MM.1S (cell line): ENCODE data around the gene UST.

ENCODE experiments used
- DNase-seq: peaks from one replicate; pipeline ENCODE4 v3.0.0-alpha.2; 2015
- H2AFZ ChIP-seq: fragments of 300-600 bp; sonication (generic); 2 replicates; pipeline ENCODE4 v1.6.0; 2016; ENCODE audit warnings: antibody characterized with exemption, low read length
- H3F3A ChIP-seq: fragments of 300-600 bp; sonication (generic); 2 replicates; pipeline ENCODE4 v1.6.1; 2016; ENCODE audit warnings: mild to moderate bottlenecking, antibody characterized with exemption, low read length, moderate library complexity, mixed read lengths; ENCODE audit not compliant: insufficient read depth
- H3K27ac ChIP-seq: fragments of 300-600 bp; sonication (generic); 2 replicates; pipeline ENCODE4 v1.5.1; 2016; ENCODE audit warnings: mild to moderate bottlenecking, low read length
- H3K27me3 ChIP-seq: fragments of 300-600 bp; sonication (generic); replicated peaks from 2 replicates; pipeline ENCODE4 v1.6.0; 2016; ENCODE audit warnings: low read length; ENCODE audit not compliant: insufficient read depth
- H3K36me3 ChIP-seq: fragments of 300-600 bp; sonication (generic); replicated peaks from 2 replicates; pipeline ENCODE4 v1.6.1; 2016; ENCODE audit warnings: mild to moderate bottlenecking, low read length, mixed read lengths; ENCODE audit not compliant: insufficient read depth
- H3K4me1 ChIP-seq: fragments of 300-600 bp; sonication (generic); 2 replicates; pipeline ENCODE4 v1.6.1; 2016; ENCODE audit warnings: low read length, mixed read lengths
- H3K4me2 ChIP-seq: fragments of 300-600 bp; sonication (generic); 2 replicates; pipeline ENCODE4 v1.6.0; 2016; ENCODE audit warnings: low read depth, low read length
- H3K4me3 ChIP-seq: fragments of 300-600 bp; sonication (generic); 2 replicates; pipeline ENCODE4 v1.5.1; 2016; ENCODE audit warnings: low read length, mixed read lengths
- H3K79me2 ChIP-seq: fragments of 300-600 bp; sonication (generic); 2 replicates; pipeline ENCODE4 v1.6.1; 2016; ENCODE audit warnings: mixed run types, low read length, mixed read lengths
- H3K9ac ChIP-seq: fragments of 300-600 bp; sonication (generic); 2 replicates; pipeline ENCODE4 v1.6.1; 2016; ENCODE audit warnings: low read length, mixed read lengths
- H3K9me2 ChIP-seq: fragments of 300-600 bp; sonication (generic); replicated peaks from 2 replicates; pipeline ENCODE4 v1.6.1; 2016; ENCODE audit warnings: mild to moderate bottlenecking, low read length, mixed read lengths; ENCODE audit not compliant: insufficient read depth
- H3K9me3 ChIP-seq: fragments of 300-600 bp; sonication (generic); replicated peaks from 2 replicates; pipeline ENCODE4 v1.6.1; 2016; ENCODE audit warnings: mild to moderate bottlenecking, low read length, mixed read lengths; ENCODE audit not compliant: insufficient read depth
- H4K20me1 ChIP-seq: fragments of 300-600 bp; sonication (generic); 2 replicates; pipeline ENCODE4 v1.6.1; 2016; ENCODE audit warnings: mild to moderate bottlenecking, low read length, moderate library complexity, mixed read lengths; ENCODE audit not compliant: insufficient read depth
- EZH2 ChIP-seq: fragments of 300-600 bp; sonication (generic); optimal IDR thresholded peaks from 2 replicates; pipeline ENCODE3; 2017; ENCODE audit warnings: low read depth, mild to moderate bottlenecking, antibody characterized with exemption, low read length, mixed read lengths
- EZH2phosphoT487 ChIP-seq: fragments of 300-600 bp; sonication (generic); IDR thresholded peaks from 2 replicates; pipeline ENCODE4 v1.6.1; 2018; ENCODE audit warnings: antibody characterized with exemption, low read length
- TF ChIP-seq, protein P1 (sequence below): fragments of 300-600 bp; sonication (generic); IDR thresholded peaks from 2 replicates; pipeline ENCODE4 v1.5.1; 2016; ENCODE audit warnings: antibody characterized with exemption, low read length, mixed read lengths

The UST gene

DNA sequence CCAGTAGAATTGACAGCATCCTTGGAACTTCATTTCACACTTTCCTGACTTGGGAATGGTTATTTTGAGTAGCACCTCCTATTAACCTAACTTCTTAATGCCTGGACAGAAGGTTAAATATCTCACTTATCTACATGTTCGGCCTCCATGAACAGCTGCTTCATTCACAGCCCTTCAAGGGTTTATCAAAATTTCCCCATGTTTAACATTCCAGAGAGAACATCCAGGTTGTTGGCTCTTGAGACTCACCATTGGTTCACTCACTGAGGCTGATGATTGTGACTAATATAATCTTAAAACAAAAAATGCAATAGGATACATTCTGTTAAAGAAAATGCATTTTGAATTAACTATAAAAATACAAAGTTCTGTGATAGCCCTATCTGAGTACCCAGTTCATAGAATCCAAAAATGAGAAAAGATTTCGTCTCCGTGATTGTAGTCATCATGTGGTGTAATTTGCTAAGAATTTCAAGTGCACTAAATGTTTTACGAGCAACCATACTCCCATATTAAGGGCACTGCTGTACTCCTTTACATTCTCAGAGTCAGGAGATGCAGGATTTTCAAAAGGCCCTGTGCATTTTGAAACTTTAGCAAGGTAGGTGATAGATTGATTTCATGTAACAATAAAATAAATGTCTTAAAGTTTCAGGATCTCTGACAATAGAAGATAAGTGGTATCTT is 310.1 kb downstream of the UST start:
- no peaks in the 10 kb centered on the region for H3F3A ChIP-seq
- TF ChIP-seq EZH2phosphoT487 (no peak), EZH2 (no peak)
- TF ChIP-seq, protein P1, sequence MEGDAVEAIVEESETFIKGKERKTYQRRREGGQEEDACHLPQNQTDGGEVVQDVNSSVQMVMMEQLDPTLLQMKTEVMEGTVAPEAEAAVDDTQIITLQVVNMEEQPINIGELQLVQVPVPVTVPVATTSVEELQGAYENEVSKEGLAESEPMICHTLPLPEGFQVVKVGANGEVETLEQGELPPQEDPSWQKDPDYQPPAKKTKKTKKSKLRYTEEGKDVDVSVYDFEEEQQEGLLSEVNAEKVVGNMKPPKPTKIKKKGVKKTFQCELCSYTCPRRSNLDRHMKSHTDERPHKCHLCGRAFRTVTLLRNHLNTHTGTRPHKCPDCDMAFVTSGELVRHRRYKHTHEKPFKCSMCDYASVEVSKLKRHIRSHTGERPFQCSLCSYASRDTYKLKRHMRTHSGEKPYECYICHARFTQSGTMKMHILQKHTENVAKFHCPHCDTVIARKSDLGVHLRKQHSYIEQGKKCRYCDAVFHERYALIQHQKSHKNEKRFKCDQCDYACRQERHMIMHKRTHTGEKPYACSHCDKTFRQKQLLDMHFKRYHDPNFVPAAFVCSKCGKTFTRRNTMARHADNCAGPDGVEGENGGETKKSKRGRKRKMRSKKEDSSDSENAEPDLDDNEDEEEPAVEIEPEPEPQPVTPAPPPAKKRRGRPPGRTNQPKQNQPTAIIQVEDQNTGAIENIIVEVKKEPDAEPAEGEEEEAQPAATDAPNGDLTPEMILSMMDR = no peak
- H2AFZ ChIP-seq = no peak overlapping the region
- no peaks in the 10 kb centered on the region for H4K20me1 ChIP-seq
- no peak overlapping the region for H3K4me2 ChIP-seq
- no peak overlapping the region for H3K27ac ChIP-seq
- no peak overlapping the region for H3K4me3 ChIP-seq
- H3K79me2 ChIP-seq = no peaks in the 10 kb centered on the region
- DNase-seq = no peak
- no peaks in the 10 kb centered on the region for H3K9me2 ChIP-seq
- H3K27me3 ChIP-seq = no peaks in the 10 kb centered on the region
- H3K36me3 ChIP-seq = no peaks in the 10 kb centered on the region
- H3K4me1 ChIP-seq = no peaks in the 10 kb centered on the region
- no peaks in the 10 kb centered on the region for H3K9me3 ChIP-seq
- no peak overlapping the region for H3K9ac ChIP-seq

DNA sequence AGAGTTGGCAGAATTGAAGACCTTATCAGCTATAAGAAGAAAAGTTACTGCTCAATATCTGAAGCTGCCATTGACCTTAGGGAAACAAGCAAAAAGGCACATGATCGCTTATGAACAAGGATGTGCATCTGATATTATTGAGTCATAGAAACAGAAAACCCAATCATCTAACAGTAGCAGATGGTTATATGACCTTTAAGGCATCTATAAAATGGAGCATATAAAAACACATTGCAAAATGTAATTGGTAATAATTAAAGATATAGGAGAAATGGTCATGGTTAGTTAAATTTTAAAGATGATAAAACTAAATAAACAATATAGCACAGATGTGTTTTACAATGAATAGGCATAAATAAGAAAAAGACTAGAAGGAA is 310.6 kb downstream of the UST start:
- Histone ChIP-seq H3K4me3 (no peak overlapping the region), H2AFZ (no peak overlapping the region), H3K27me3 (no peaks in the 10 kb centered on the region), H4K20me1 (no peaks in the 10 kb centered on the region), H3K4me1 (no peaks in the 10 kb centered on the region), H3K79me2 (no peaks in the 10 kb centered on the region), H3K27ac (no peak overlapping the region), H3K9ac (no peak overlapping the region), H3F3A (no peaks in the 10 kb centered on the region), H3K9me3 (no peaks in the 10 kb centered on the region), H3K9me2 (no peaks in the 10 kb centered on the region), H3K36me3 (no peaks in the 10 kb centered on the region), H3K4me2 (no peak overlapping the region)
- TF ChIP-seq EZH2phosphoT487 = no peak
- TF ChIP-seq, protein P1 = no peak
- TF ChIP-seq EZH2 = no peak
- DNase-seq = no peak

DNA sequence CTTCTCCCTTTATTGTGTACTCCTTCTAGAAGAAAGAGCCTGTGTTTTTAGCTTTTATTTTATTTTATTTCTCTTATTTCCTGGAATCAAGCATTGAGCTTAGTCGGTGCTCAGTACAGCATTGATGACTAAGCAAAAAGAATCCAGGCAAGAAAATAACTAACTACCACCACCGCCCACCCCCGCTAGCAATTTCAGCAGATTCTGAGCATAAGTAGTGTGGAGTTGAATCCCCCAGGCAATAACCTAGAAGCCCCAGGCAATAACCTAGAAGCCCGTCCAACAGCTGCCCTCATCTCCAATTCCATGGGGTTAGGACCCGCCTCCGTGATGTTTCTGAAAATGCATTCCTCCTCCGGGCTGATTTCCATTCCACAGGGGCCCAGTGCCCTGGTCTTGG is 312.7 kb downstream of the UST start:
- no peak overlapping the region for H3K9ac ChIP-seq
- no peaks in the 10 kb centered on the region for H3K79me2 ChIP-seq
- H3K9me2 ChIP-seq = no peaks in the 10 kb centered on the region
- no peak overlapping the region for H2AFZ ChIP-seq
- H3K27ac ChIP-seq = no peak overlapping the region
- H3K4me3 ChIP-seq = no peak overlapping the region
- no peaks in the 10 kb centered on the region for H3K27me3 ChIP-seq
- H3K4me2 ChIP-seq = no peak overlapping the region
- H4K20me1 ChIP-seq = no peaks in the 10 kb centered on the region
- H3K9me3 ChIP-seq = no peaks in the 10 kb centered on the region
- TF ChIP-seq EZH2 = no peak
- TF ChIP-seq, protein P1 = no peak
- no peak for TF ChIP-seq EZH2phosphoT487
- no peaks in the 10 kb centered on the region for H3F3A ChIP-seq
- H3K4me1 ChIP-seq = no peaks in the 10 kb centered on the region
- no peaks in the 10 kb centered on the region for H3K36me3 ChIP-seq
- DNase-seq = no peak
